Activated CD4-positive, alpha-beta T cell treated with anti-CD3 and anti-CD28 coated beads, Interleukin-2, amount 10 ng/mL, durations not matched to agents 7 days and 5 days (primary cell): Measurements from ENCODE around the gene TMSB4X. TPM values are rescaled to one million over a fixed set of nuclear protein-coding genes. Genes with fewer than 3 reads are reported as not detected.
"Not testable (repeated sequence)": the region's sequence is repeated elsewhere in the genome, so short reads cannot be mapped to it uniquely, and the experiment has no call there.

Experiments used
- CTCF ChIA-PET: fragments of 350-600 bp; sonication (Branson Sonifier 250); formaldehyde crosslinking; loops from one replicate; lab custom pipeline; 2021; ENCODE audit warnings: antibody characterized with exemption; lab: Charles Lee
- POLR2A ChIA-PET: fragments of 350-600 bp; sonication (Branson Sonifier 250); formaldehyde crosslinking; loops from one replicate; lab custom pipeline; 2021; ENCODE audit warnings: antibody characterized with exemption; lab: Charles Lee
- DNase-seq: peaks from one replicate; pipeline ENCODE4 v3.0.0-alpha.2; 2020
- H3K27ac Mint-ChIP-seq: one replicate; pipeline ENCODE4 v1.8.0; 2021; ENCODE audit warnings: mild to moderate bottlenecking, moderate library complexity, mixed read lengths
- H3K27me3 Mint-ChIP-seq: one replicate; pipeline ENCODE4 v1.8.0; 2021; ENCODE audit warnings: mixed read lengths
- H3K36me3 Mint-ChIP-seq: one replicate; pipeline ENCODE4 v1.8.0; 2021; ENCODE audit warnings: low read depth, mixed read lengths
- H3K4me1 Mint-ChIP-seq: one replicate; pipeline ENCODE4 v1.8.0; 2021; ENCODE audit warnings: mixed read lengths
- H3K4me3 Mint-ChIP-seq: one replicate; pipeline ENCODE4 v1.8.0; 2021; ENCODE audit warnings: mild to moderate bottlenecking, moderate library complexity, mixed read lengths
- H3K9me3 Mint-ChIP-seq: one replicate; pipeline ENCODE4 v1.8.0; 2021; ENCODE audit warnings: mixed read lengths
- total RNA-seq, 2 experiments: library from RNA; stranded (reverse); gene quantifications; one replicate each; pipeline ENCODE4 v1.2.3, GENCODE V29; 2021

Gene TMSB4X
- total RNA-seq, 2 experiments from 2014 or later: 9,113 to 9,418 TPM

DNA sequence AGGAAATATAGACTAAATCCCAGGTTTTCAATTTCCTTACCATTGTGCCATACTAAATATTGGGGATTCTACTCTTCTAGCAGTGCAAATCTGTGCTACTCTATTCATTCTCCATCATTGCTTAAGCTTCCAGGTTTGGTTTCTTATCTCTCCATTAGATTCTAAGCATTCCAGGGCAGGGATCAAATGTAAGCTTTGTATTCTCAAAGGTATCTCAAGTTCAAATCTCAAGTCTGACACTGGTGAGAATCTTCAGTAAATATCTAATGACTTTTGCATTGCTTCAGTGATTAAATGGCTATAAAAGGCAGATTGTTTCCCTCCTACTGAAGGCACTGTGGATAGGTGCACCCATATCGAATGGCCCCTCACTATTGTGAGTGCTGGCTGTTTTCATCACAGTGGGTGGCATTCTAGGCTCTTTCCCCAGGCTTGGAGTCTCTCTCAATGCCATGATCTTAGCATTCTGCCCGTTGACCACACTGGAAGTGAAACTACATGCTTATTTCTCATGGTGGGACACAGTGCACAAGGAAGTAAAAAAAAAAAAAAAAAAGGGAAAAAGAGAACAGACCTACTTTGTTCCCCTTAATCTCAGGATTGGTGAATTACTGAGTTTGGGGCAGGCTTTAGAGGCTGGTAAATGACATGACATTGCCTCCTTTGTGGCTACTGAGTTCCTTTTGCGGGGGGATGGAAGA lies 40.8 kb downstream of the TMSB4X start:
- DNase-seq: no peak
- no peaks in the 10 kb centered on the region for H3K27me3 Mint-ChIP-seq
- peaks cover 5% of the 10 kb centered on the region for H3K36me3 Mint-ChIP-seq
- no peak overlapping the region for H3K4me3 Mint-ChIP-seq
- peaks cover 3% of the 10 kb centered on the region for H3K9me3 Mint-ChIP-seq
- ChIA-PET POLR2A (interaction anchor here (0.5 kb wide), 1 partner anchor 61 kb away, joined by 3 read pairs; no protein-coding TSS in a partner anchor), CTCF (interaction anchor here (1.2 kb wide), 2 partner anchors 8 to 69 kb away, joined by 3 read pairs; no protein-coding TSS in a partner anchor)
- peak overlapping the region; percentile 64 for H3K27ac Mint-ChIP-seq
- H3K4me1 Mint-ChIP-seq: peaks cover 59% of the 10 kb centered on the region

- H3K27me3 Mint-ChIP-seq, H3K9me3 Mint-ChIP-seq, H3K27ac Mint-ChIP-seq, H3K36me3 Mint-ChIP-seq, DNase-seq, POLR2A ChIA-PET, H3K4me3 Mint-ChIP-seq: not testable (repeated sequence)
- CTCF ChIA-PET: interaction anchor here (1.2 to 1.3 kb wide), 2 partner anchors 9 to 70 kb away, joined by 3 read pairs; no protein-coding TSS in a partner anchor
- peaks cover 51% of the 10 kb centered on the region for H3K4me1 Mint-ChIP-seq
Measured at GRCh38 chrX:13016731-13017130, 41.8 kb downstream of the TMSB4X start.

- Mint-ChIP-seq H3K4me3 (no peak overlapping the region), H3K4me1 (peaks cover 48% of the 10 kb centered on the region), H3K9me3 (peaks cover 5% of the 10 kb centered on the region), H3K27ac (no peak overlapping the region), H3K27me3 (no peaks in the 10 kb centered on the region), H3K36me3 (peaks cover 11% of the 10 kb centered on the region)
- POLR2A ChIA-PET: no interaction called here
- CTCF ChIA-PET: interaction anchor here (1.0 to 1.9 kb wide), 3 partner anchors 17 to 76 kb away, joined by 3 to 6 read pairs (median 4); no protein-coding TSS in a partner anchor
- no peak for DNase-seq
Measured at GRCh38 chrX:13022926-13023325, 48.0 kb downstream of the TMSB4X start.

- CTCF ChIA-PET: interaction anchor here (1.0 to 1.9 kb wide), 4 partner anchors 18 to 77 kb away, joined by 3 to 6 read pairs (median 4); no protein-coding TSS in a partner anchor
- Mint-ChIP-seq H3K4me3 (no peak overlapping the region), H3K27me3 (no peaks in the 10 kb centered on the region), H3K9me3 (peaks cover 5% of the 10 kb centered on the region), H3K4me1 (peaks cover 55% of the 10 kb centered on the region), H3K36me3 (peaks cover 10% of the 10 kb centered on the region), H3K27ac (no peak overlapping the region)
- POLR2A ChIA-PET: no interaction called here
- no peak for DNase-seq
Measured at GRCh38 chrX:13023567-13023966, 48.7 kb downstream of the TMSB4X start.

DNA sequence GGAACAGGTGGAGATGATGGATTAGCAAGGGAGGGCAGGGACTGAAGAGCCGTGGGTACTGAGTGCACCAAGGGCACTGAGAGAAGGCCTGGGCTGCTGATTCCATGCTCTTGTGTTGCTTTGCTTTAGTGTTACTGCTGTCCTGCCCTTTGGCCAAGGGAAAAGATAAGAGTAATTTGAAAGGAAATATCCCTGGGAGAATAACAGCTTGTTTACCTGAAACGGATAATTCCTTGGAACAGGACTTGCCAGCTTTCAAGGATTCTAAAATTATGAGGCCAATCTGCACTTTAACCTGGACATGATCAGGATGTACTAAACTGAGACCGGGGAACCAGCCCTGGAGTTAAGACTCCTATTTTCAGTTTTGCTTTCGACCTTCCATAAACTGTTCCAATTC lies 49.1 kb downstream of the TMSB4X start:
- Mint-ChIP-seq H3K36me3 (peaks cover 10% of the 10 kb centered on the region), H3K9me3 (peaks cover 5% of the 10 kb centered on the region), H3K27ac (no peak overlapping the region), H3K4me3 (no peak overlapping the region), H3K27me3 (no peaks in the 10 kb centered on the region), H3K4me1 (peaks cover 57% of the 10 kb centered on the region)
- no peak for DNase-seq
- CTCF ChIA-PET: interaction anchor here (1.0 to 1.9 kb wide), 3 partner anchors 21 to 77 kb away, joined by 3 to 6 read pairs (median 4); no protein-coding TSS in a partner anchor
- POLR2A ChIA-PET: no interaction called here

DNA sequence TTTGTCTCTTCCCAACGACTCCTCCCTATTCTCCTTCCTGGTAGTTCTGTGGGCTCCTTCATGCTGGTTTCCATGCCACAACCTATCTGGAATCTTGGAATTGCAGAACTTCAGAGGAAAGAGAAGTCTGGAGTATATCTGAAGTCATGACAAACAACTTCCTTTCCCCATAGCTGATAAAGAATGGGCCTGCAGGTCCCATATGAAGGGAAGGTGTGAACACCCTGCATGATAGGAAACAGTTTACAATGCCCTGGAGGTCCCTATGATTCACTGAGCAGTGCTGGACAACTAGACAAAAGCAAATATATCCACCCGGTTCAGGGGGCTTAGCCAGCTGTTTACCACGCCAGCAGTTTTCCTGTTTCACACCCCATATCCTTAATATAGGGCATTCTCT lies 50.1 kb downstream of the TMSB4X start:
- Mint-ChIP-seq H3K27ac (no peak overlapping the region), H3K4me3 (no peak overlapping the region), H3K36me3 (peaks cover 10% of the 10 kb centered on the region), H3K4me1 (peaks cover 67% of the 10 kb centered on the region), H3K9me3 (peaks cover 2% of the 10 kb centered on the region), H3K27me3 (no peaks in the 10 kb centered on the region)
- CTCF ChIA-PET: interaction anchor here (1.3 kb wide), 1 partner anchor 54 kb away, joined by 3 read pairs; no protein-coding TSS in a partner anchor
- POLR2A ChIA-PET: no interaction called here
- DNase-seq: no peak

Other genes starting within 250 kb of the TMSB4X start
- 100 to 1,000 TPM in 1 of 2 experiments, 10 to 100 TPM in 1; 92.5 to 108 TPM for gene PRPS2, start 183.7 kb upstream of the TMSB4X start, total RNA-seq
- under 1 TPM; 0.10 to 0.19 TPM for gene TLR7, start 108.0 kb upstream of the TMSB4X start, total RNA-seq
- not detected for gene TLR8, start 68.5 kb upstream of the TMSB4X start, total RNA-seq
- gene FAM9C, start 69.5 kb downstream of the TMSB4X start, total RNA-seq: not detected